ENCODE results near the gene CYSTM1.

CYSTM1 gene, protein sequence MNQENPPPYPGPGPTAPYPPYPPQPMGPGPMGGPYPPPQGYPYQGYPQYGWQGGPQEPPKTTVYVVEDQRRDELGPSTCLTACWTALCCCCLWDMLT

GRCh38 chr5:140174465-140175366 lies at the start of gene CYSTM1:
Gene CYSTM1, plus strand, starts transcription at chr5:140175188. Its CDS starts 19,278 bp downstream, at chr5:140194466.
- peak; percentile 97 for DNase-seq

DNA sequence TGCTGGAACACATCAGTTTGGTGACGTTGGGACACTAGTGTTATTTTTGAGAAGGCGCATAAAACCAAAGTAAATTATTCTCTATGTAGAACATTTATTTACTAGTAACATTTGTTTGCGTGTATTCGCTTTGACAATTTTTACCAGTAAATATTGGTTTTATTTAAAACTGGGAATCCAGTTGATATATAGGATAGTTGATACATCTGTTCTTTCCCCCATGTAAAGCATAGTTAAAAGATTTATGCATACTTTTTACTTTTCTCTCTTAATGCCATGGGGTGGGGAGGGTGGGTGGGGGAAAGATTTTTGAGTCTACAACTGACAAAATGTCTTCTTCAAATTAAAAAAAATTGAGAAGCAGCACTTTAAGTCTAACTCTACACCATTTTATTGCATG lies 49.4 kb upstream of the CYSTM1 start, which contains the start of gene IGIP:
TSS of gene IGIP (plus strand) at position 301 of the 400 bp plus-strand sequence. CDS start 2,540 bp downstream, outside the sequence.
- DNase-seq = no peak

GRCh38 chr5:140126315-140127012 lies 48.5 kb upstream of the CYSTM1 start:
- DNase-seq = no peak

DNA sequence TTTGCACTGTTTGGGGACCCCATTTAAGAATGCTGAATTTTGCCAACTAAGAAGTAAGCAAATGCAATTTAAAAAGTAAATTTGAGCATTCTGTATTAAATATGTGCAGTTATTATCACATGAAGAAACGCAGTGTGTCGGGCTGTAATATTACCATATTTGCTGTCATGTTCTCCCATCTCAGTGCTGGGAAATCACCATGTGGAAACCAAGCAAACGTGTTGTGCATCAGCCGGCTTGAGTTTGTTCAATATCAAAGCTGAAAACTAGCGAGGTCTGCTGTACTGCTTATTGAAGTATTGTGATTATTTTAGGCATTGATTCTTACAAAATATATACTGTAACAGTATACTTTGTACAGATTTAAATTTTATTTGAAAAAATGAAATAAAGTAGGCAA lies 46.6 kb upstream of the CYSTM1 start:
- no peak for DNase-seq

DNA sequence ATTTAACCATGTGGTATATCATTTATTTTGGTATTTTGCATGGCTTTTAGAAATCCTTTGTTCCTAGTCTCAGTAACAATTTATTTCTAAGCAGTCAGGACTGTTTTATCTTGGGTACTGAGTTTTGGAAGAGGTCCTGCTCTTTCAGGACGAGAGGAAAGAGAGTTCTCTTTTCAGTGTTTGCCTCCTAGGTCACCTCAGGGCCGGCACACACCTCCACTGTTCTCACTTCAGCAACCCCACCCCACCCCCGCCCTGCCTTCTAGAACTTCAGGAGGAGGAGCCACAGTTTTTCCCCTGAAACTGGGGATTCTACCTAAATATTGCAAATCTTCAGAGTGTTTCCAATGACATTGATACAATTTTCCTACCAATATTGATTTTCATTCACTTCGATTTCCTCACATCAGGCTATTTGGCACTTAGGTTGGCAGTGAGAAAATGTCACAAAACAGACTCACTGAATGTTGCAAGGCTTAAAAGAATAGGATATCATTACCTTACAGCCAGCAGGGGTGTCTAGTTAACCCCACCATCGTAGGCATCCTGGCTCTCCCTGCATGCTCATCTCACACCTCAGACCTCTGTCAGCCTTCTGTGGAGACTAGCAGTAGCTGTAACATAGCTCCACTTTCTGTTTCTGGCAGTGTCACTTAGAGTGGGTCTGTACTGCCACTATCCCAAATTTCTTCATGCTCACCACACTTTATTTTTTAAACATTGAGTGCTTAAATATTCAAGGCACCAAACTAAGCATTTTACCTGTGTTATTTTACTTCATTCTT lies 43.8 kb upstream of the CYSTM1 start:
- no peak for DNase-seq

DNA sequence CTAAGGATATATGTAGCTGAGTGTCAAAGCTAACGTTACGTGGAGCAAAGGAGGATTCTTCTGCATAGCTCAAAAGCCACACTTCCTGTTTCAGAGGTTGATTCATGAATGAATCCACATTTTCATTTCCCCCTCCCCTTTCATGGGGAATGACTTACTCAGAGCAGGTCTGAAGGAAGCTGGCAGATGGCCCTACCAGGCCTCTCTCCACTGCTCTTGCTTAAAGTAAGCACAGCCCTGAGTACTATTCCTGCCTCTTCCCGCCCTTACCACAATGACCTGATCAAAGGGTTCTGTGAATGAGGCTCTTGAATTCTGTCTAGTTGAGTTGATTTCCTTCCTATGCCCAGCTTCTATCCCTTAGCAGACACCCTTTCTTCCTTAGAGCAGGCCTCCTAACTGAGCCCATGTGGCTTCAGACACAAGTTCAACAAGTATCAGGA lies 43.0 kb upstream of the CYSTM1 start:
- DNase-seq = no peak

DNA sequence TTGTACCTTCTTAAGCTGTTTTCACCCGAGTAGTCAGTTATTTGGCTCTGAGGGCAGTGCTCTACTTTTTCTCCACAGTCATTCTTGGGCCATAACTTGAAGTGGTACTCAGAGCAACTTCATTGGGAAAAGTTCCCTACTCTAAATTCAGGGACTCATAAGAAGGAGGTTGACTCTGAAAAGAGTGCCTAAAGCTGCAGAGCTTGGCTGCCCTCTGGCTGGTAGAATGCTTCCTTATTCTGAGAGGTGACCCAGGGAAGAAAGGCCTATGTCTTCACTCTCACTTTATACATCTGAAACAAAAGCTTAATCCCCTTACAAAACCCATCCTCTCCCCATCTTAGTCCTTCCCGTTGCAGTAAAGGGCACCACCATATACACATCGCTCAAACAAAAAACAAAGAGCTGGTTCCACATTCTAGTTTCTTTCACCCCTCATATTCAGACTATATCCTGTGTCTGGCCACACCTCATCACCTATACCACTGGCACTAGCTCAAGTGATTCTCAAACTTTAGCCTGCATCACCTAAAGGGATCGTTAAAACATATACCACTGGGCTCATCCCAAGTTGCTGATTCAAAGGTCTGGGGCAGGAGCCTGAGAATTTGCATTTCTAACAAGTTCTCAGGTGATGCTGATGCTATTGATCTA lies 41.3 kb upstream of the CYSTM1 start:
- DNase-seq = no peak

- no peak for DNase-seq
Measured at GRCh38 chr5:140134277-140134935, 40.6 kb upstream of the CYSTM1 start.

GRCh38 chr5:140135127-140135526 lies 39.9 kb upstream of the CYSTM1 start:
- DNase-seq = no peak

- DNase-seq = no peak
Measured at GRCh38 chr5:140136624-140137023, 38.4 kb upstream of the CYSTM1 start.

DNA sequence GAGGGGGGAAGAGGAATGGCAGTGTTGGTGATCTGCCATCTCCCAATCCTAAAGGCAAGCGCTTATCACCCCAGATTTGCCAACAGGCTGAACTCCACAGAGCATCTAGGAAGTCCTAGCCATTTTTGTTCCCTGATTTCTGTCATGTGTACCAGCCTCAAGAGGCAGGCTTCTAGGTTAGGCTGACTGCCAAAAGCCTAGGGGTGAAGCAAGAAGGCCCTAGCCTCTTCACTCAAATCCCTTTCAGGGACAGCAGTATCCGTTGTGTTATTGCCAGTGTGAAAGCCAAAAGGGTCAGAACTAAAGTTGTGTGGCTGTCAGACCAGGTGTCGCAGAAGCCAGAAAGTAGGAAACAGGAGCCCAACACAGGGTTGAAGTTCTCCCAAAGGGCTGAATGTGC lies 34.6 kb upstream of the CYSTM1 start:
- no peak for DNase-seq

DNA sequence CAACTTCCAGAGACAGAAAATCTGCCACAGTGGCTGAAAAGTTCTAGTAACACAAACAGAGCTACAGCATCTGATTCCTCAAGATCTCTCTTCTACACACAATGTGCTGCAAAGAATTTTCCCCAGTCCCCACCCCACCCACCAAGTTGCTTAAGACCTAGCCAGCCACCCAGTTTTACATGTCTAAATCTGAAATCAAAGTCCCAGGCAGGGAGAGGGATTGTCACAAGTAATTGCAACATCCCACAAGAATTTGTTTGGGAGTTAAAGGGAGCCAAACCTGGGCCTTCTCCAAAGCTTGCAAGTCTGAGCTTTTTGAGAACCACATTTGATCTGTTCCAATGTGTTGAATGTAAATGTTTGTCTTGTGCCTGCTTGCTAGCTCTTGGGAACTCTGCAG lies 33.7 kb upstream of the CYSTM1 start:
- no peak for DNase-seq

DNA sequence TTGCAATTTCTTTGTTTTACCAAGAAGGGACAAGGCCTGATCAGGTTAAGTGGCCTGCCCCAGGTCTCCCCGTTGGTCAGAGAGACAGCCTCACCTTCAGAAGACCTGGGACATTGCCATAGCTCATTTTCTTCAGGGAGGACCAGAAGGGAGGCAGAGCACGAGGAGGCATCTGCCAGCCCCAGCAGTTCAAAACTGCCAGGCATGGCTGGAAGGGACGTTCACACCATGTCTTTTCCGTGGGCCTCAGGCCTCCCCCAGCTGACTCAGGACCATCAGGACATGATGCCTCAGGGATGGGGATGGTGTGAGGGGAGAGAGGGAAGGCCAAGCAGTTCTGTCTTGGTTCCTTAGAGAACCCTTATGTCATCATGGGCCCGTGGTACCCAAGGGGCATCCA lies 32.7 kb upstream of the CYSTM1 start:
- no peak for DNase-seq

GRCh38 chr5:140142856-140143255 lies 32.1 kb upstream of the CYSTM1 start:
- no peak for DNase-seq

DNA sequence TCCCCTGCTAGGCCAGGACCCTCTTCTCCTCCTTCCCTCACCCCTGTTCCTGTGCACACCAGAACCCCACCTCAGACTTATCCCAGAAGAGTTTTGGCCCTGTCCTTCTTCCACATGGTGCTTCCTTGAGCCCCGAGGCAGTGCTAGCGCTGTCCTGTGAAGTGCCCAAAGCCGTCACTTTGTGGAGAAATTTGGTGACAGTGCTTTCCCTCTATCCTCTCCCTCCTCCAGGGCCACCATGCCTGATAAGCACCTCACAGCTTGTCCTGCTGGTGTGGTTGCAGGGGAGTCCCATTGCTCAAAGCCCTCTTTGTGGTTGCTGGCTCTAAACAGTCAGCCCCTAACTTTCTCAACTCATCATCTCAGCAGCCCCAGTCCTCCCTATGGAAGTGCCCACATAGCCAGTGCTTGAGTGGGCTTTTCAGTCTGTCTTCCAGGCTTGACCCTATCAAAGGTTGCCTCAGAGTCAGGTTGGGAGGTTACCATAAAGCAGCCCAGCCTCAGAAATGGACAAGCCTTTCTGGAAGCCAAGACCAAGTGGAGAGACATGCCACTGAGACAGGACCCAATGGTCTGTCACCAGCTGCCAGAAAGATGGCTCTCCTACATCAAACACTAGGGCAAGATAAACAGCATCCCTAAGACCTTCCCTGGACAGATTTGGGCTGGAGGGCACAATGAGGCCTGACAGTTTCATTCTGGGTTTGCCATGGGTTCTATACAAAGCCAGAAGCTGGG lies 31.3 kb upstream of the CYSTM1 start:
- no peak for DNase-seq

GRCh38 chr5:140145256-140145655 lies 29.7 kb upstream of the CYSTM1 start:
- DNase-seq = no peak

- no peak for DNase-seq
Measured at GRCh38 chr5:140145818-140146522, 29.0 kb upstream of the CYSTM1 start.

GRCh38 chr5:140146523-140146842 lies 28.5 kb upstream of the CYSTM1 start:
- DNase-seq = no peak

DNA sequence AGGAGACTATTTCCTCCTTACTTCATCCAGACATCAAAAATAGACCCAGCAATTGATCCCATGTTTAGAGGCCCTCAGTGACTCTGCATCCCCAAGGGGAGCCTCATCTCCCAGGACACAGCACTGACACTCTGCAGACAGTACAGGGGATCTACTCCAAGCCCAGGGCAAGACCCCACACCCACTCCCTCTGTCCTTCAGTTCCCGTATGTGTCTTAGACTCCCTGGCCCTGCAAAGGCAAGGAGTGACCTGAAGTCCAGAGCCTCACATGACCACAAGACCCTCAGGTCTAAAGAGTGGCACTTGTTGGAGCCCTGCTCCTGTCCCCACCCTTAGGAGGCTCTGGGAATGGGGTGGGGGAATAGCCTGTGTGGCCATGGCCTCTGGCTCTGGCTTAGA lies 27.5 kb upstream of the CYSTM1 start:
- no peak for DNase-seq

DNA sequence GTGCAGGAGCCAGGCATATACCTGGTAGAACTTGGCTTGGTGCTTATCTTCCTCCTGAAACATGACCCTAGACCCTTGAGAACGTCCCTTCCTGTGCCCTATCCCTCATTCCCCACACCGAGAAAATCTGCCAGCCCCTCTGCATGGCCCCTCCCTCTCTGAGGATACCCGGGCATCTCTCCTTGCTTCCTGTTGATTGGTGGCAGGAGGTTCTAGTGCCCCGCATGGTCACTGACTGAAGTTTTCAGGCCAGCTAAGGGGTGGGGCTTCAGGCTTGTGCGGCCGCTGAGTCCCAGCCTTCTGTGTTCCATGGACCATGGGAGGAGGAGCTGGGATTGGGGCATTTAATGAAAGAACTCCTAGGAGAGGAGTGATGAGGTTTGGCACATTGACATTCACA lies 26.5 kb upstream of the CYSTM1 start:
- peak; percentile 39 for DNase-seq

- DNase-seq = no peak
Measured at GRCh38 chr5:140150201-140150600, 24.8 kb upstream of the CYSTM1 start.

Measured in COR-L47 (cell line).